Activated CD4-positive, alpha-beta T cell treated with anti-CD3 and anti-CD28 coated beads, Interleukin-2, amount 10 ng/mL, durations not matched to agents 7 days and 5 days (primary cell): Measurements from ENCODE around the gene VRK1. TPM values are rescaled to one million over a fixed set of nuclear protein-coding genes. Genes with fewer than 3 reads are reported as not detected.
"Not testable (repeated sequence)": the region's sequence is repeated elsewhere in the genome, so short reads cannot be mapped to it uniquely, and the experiment has no call there.

Experiments
- CTCF ChIA-PET: fragments of 350-600 bp; sonication (Branson Sonifier 250); formaldehyde crosslinking; loops from one replicate; lab custom pipeline; 2021; ENCODE audit warnings: antibody characterized with exemption; lab: Charles Lee
- POLR2A ChIA-PET: fragments of 350-600 bp; sonication (Branson Sonifier 250); formaldehyde crosslinking; loops from one replicate; lab custom pipeline; 2021; ENCODE audit warnings: antibody characterized with exemption; lab: Charles Lee
- DNase-seq: peaks from one replicate; pipeline ENCODE4 v3.0.0-alpha.2; 2020
- H3K27ac Mint-ChIP-seq: one replicate; pipeline ENCODE4 v1.8.0; 2021; ENCODE audit warnings: mild to moderate bottlenecking, moderate library complexity, mixed read lengths
- H3K27me3 Mint-ChIP-seq: one replicate; pipeline ENCODE4 v1.8.0; 2021; ENCODE audit warnings: mixed read lengths
- H3K36me3 Mint-ChIP-seq: one replicate; pipeline ENCODE4 v1.8.0; 2021; ENCODE audit warnings: low read depth, mixed read lengths
- H3K4me1 Mint-ChIP-seq: one replicate; pipeline ENCODE4 v1.8.0; 2021; ENCODE audit warnings: mixed read lengths
- H3K4me3 Mint-ChIP-seq: one replicate; pipeline ENCODE4 v1.8.0; 2021; ENCODE audit warnings: mild to moderate bottlenecking, moderate library complexity, mixed read lengths
- H3K9me3 Mint-ChIP-seq: one replicate; pipeline ENCODE4 v1.8.0; 2021; ENCODE audit warnings: mixed read lengths
- total RNA-seq, 2 experiments: library from RNA; stranded (reverse); gene quantifications; one replicate each; pipeline ENCODE4 v1.2.3, GENCODE V29; 2021

The VRK1 gene
- total RNA-seq, 2 experiments from 2014 or later = 66.5 to 70.8 TPM

DNA sequence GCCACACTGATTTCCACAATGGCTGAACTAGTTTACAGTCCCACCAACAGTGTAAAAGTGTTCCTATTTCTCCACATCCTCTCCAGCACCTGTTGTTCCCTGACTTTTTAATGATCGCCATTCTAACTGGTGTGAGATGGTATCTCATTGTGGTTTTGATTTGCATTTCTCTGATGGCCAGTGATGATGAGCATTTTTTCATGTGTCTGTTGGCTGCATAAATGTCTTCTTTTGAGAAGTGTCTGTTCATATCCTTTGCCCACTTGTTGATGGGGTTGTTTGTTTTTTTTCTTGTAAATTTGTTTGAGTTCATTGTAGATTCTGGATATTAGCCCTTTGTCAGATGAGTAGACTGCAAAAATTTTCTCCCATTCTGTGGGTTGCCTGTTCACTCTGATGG, 32.0 kb upstream of the VRK1 start:
- CTCF ChIA-PET, H3K9me3 Mint-ChIP-seq: not testable (repeated sequence)

DNA sequence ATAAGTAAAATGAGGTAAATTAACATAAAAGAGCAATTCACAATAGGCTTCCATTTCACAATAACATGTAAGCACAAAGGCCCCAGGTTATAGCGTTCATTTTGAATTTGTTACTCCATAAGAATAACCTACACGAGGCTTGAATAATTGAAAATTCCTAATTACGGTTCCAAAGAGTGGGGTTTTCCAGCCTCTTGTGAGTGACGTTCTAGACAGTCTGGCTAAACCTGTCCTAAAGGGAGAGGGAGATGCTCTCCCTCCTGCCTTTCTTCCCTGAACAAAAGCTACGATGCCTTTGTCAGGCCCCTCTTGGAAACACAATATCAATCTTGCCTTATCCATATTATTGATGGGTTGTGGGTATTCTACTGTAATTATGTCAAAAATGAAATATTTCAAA, 24.3 kb upstream of the VRK1 start:
- Mint-ChIP-seq H3K4me1 (no peaks in the 10 kb centered on the region), H3K36me3 (no peaks in the 10 kb centered on the region), H3K27me3 (peaks cover 12% of the 10 kb centered on the region), H3K27ac (no peak overlapping the region), H3K9me3 (no peaks in the 10 kb centered on the region), H3K4me3 (no peak overlapping the region)
- no peak for DNase-seq
- POLR2A ChIA-PET = no interaction called here
- CTCF ChIA-PET = interaction anchor here (0.6 to 1.4 kb wide), 2 partner anchors 10 to 1844 kb away, joined by 3 to 5 read pairs; no protein-coding TSS in a partner anchor

More for the DNA sequence above, 32.0 kb upstream of the VRK1 start:
- DNase-seq, POLR2A ChIA-PET, H3K4me1 Mint-ChIP-seq, H3K4me3 Mint-ChIP-seq, H3K36me3 Mint-ChIP-seq, H3K27ac Mint-ChIP-seq: not testable (repeated sequence)
- peaks cover 27% of the 10 kb centered on the region for H3K27me3 Mint-ChIP-seq

DNA sequence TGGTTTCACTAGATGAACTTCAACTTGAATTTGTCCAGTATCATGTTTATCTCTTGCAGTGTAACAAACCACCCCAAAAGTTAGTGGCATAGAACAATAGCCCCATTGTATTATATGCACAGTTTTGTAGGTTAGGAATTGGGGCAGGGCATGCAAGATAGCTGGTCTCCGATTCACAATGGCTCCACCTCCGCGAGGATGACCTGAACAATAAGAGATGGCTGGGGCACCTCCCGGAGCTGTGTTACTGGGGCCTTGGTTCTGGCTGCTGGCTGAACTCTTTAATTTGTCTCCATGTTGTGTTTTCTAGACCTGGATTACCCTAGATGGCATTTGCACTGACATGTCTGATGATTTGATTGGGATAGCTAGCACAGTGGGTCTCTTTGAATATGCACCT, 20.4 kb upstream of the VRK1 start:
- no peaks in the 10 kb centered on the region for H3K36me3 Mint-ChIP-seq
- POLR2A ChIA-PET = no interaction called here
- H3K27ac Mint-ChIP-seq = no peak overlapping the region
- H3K4me3 Mint-ChIP-seq = no peak overlapping the region
- DNase-seq = no peak
- H3K27me3 Mint-ChIP-seq = peaks cover 7% of the 10 kb centered on the region
- H3K4me1 Mint-ChIP-seq = no peaks in the 10 kb centered on the region
- H3K9me3 Mint-ChIP-seq = no peaks in the 10 kb centered on the region
- CTCF ChIA-PET = no interaction called here

DNA sequence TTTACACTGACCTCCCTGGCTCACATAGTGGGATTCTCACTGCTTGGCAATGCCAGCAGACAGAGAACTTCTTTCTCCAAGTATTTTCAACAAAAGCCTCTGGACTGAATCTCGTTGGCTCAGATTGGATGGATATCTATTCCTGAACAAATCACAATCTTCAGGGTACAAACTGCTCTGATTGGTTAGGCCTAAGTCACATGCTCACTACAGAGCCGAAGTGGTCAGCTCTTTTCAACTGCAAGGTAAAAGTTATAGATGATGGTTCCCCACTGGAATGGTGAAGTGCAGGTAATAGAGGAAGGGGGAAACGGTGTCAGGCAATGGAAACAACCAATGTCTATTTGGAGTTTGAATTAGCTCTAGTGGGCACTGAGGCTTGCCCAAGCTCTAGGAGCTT, 16.7 kb upstream of the VRK1 start:
- no peaks in the 10 kb centered on the region for H3K4me1 Mint-ChIP-seq
- no peak overlapping the region for H3K4me3 Mint-ChIP-seq
- H3K36me3 Mint-ChIP-seq = no peaks in the 10 kb centered on the region
- H3K9me3 Mint-ChIP-seq = no peaks in the 10 kb centered on the region
- H3K27me3 Mint-ChIP-seq = peaks cover 15% of the 10 kb centered on the region
- ChIA-PET POLR2A (no interaction called here), CTCF (interaction anchor here (1.3 kb wide), 1 partner anchor 9 kb away, joined by 3 read pairs; no protein-coding TSS in a partner anchor)
- DNase-seq = no peak
- no peak overlapping the region for H3K27ac Mint-ChIP-seq

DNA sequence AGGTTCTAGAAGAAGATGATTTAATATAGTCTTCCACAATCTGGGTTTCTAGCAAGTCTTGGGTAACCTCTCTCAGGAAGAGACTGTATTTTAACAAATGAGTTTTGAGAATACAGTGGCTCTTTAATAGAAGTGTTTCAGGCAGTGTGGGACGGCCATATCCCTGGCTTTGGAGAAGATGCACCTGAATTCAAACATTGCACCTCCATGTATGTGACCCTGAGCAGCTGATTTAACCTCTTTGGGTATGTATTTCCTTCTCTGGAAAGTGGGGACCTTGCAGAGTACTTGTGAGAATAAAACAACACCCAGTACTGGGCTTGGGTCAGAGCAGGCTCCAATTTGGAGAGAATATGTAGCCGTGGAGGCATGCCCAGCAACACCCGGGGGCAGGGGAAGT, 15.8 kb upstream of the VRK1 start:
- Mint-ChIP-seq H3K4me3 (no peak overlapping the region), H3K27ac (no peak overlapping the region), H3K9me3 (no peaks in the 10 kb centered on the region), H3K4me1 (no peaks in the 10 kb centered on the region), H3K27me3 (peaks cover 17% of the 10 kb centered on the region), H3K36me3 (no peaks in the 10 kb centered on the region)
- DNase-seq = no peak
- CTCF ChIA-PET = no interaction called here
- POLR2A ChIA-PET = no interaction called here

DNA sequence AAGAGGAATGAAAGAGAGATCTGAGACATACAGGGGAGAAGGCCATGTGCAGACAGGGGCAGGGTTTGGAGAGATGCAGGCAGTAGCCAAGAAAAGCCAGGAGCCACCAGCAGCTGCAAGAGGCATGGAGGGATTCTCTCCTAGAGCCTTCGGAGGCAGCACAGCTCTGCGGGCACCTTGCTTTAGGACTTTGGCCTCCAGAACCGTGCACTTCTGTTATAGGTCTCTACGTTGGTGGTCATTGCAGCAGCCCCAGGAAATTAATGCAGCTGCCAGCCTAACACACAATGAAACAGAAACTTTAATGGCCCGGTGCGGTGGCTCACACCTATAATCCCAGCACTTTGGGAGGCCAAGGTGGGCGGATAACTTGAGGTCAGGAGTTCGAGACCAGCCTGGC, 14.7 kb upstream of the VRK1 start:
- no peaks in the 10 kb centered on the region for H3K9me3 Mint-ChIP-seq
- POLR2A ChIA-PET = no interaction called here
- H3K4me1 Mint-ChIP-seq = no peaks in the 10 kb centered on the region
- no peak for DNase-seq
- H3K27me3 Mint-ChIP-seq = peaks cover 17% of the 10 kb centered on the region
- CTCF ChIA-PET = interaction anchor here (1.4 kb wide), 1 partner anchor 9 kb away, joined by 3 read pairs; no protein-coding TSS in a partner anchor
- no peak overlapping the region for H3K4me3 Mint-ChIP-seq
- H3K27ac Mint-ChIP-seq = no peak overlapping the region
- H3K36me3 Mint-ChIP-seq = no peaks in the 10 kb centered on the region

DNA sequence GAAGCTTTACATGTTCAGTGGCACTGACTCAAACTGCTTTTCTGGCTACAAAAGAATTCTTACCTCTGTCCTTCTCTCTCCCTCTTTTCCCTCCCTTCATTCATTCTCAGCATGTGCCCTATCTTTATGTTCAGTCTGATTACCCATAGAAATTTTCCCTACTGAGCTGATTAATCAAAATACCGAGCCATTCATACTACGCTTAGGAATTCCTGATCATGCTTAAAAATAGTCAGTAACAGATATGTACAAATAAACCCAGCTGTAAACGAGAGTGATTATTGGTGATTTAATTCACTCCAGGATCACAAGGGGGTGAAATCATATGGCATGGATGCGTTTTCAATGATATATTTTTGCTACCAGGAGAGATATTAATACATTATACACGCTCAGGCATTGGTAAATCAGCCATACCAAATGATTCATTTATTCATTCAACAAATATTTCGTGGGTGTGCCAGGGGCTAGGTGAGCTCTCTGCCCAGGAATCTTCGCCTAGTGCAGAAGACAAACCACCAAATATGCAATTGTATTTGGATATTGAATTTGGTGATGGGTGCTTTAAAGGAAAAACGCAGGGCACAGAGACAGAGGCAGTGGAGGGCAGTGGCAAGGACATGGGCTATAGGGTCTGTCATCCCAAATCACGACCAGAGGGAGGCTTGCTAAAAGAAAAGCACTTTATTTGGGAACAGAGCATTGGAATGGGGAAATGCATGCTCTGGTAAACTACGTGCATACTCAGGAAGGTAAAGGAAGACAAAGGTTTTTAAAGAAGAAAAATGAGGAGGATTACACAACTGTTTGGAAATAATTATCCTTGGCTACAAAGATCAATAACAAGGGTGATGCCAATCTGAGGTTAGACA, 13.9 kb upstream of the VRK1 start:
- no peak for DNase-seq
- Mint-ChIP-seq H3K9me3 (no peaks in the 10 kb centered on the region), H3K27ac (no peak overlapping the region), H3K36me3 (no peaks in the 10 kb centered on the region), H3K4me1 (no peaks in the 10 kb centered on the region), H3K4me3 (no peak overlapping the region), H3K27me3 (peaks cover 15% of the 10 kb centered on the region)
- POLR2A ChIA-PET = no interaction called here
- CTCF ChIA-PET = interaction anchor here (0.6 to 1.4 kb wide), 2 partner anchors 10 to 234 kb away, joined by 3 read pairs; no protein-coding TSS in a partner anchor

DNA sequence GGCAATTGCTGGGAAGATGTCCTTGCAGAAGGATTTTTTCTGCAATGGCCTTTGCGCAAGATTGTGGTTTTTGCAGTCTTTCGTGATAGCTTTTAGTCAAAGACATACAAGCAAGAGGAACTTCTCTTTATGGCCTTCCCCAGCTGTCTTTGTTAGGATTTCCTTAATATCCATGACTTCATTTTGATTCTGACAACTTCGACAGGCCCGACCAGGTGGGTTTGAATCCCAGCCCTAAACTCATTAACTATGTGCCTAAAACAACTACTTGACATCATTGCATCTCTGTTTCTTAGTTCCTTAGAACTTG, 13.3 kb upstream of the VRK1 start:
- Mint-ChIP-seq H3K36me3 (no peaks in the 10 kb centered on the region), H3K27ac (no peak overlapping the region), H3K4me3 (no peak overlapping the region), H3K4me1 (no peaks in the 10 kb centered on the region), H3K27me3 (peaks cover 17% of the 10 kb centered on the region), H3K9me3 (no peaks in the 10 kb centered on the region)
- ChIA-PET CTCF (no interaction called here), POLR2A (no interaction called here)
- no peak for DNase-seq

DNA sequence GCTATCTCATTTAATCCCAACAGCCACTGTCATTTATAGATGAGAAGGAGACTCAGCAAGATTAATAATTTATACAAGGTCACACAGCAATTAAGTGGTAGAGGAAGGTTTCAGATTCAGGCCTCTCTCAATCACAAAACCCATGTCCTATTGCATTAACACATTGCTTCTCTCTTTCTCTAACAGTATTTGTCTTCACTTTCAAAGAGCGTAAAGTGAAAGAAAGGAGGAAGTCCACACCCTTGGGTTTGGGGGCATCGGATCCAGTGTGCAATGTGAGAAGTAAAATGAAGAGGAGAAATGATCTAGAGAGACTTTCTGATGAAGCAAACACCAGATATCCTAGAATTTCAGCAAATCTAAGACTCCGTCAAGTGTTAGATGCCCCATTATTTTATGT, 7.0 kb upstream of the VRK1 start:
- ChIA-PET POLR2A (no interaction called here), CTCF (no interaction called here)
- Mint-ChIP-seq H3K9me3 (no peaks in the 10 kb centered on the region), H3K27me3 (peaks cover 13% of the 10 kb centered on the region), H3K4me1 (peaks cover 2% of the 10 kb centered on the region), H3K27ac (no peak overlapping the region), H3K36me3 (no peaks in the 10 kb centered on the region), H3K4me3 (no peak overlapping the region)
- no peak for DNase-seq

DNA sequence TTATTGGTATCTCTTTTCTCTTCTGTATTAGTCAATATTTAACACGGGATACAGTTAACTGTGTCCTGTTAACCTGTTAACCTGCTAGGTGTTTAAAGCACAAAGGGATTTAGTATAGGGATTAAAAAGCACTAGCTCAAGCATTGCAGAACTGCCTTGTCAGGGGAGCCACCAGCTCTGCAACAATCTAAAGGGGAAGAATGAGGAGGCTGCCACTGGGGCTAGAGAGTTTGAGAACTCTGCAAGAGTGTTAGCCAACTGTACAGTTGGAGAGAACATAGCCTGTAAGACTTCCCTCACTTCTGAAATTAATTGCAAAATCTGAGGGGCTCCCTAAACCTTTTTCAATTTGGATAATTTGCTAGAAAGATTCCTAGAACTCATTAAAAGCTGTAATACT, 6.5 kb upstream of the VRK1 start:
- Mint-ChIP-seq H3K4me3 (no peak overlapping the region), H3K36me3 (no peaks in the 10 kb centered on the region), H3K27me3 (peaks cover 13% of the 10 kb centered on the region), H3K27ac (no peak overlapping the region), H3K9me3 (no peaks in the 10 kb centered on the region), H3K4me1 (peaks cover 4% of the 10 kb centered on the region)
- ChIA-PET CTCF (no interaction called here), POLR2A (no interaction called here)
- DNase-seq = no peak

DNA sequence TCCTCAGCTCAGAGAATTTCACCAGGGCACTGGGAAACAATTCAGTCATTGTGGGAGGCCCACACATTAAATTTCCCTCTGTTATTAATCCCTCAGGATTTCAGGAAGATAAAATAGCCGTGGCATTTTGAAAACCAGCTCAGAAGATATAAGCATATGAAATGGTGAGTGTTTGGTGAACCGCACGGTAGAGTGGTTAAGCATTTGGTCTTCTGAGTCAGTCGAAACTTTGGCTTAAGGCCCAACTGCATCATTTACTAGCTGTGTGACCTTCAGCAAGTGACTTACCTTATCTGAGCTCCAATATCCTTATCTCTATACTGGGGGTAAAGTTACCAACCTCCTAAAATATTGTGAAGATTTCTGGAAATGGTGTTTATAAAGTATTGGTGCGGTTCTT, 5.2 kb upstream of the VRK1 start:
- no peak overlapping the region for H3K4me3 Mint-ChIP-seq

DNA sequence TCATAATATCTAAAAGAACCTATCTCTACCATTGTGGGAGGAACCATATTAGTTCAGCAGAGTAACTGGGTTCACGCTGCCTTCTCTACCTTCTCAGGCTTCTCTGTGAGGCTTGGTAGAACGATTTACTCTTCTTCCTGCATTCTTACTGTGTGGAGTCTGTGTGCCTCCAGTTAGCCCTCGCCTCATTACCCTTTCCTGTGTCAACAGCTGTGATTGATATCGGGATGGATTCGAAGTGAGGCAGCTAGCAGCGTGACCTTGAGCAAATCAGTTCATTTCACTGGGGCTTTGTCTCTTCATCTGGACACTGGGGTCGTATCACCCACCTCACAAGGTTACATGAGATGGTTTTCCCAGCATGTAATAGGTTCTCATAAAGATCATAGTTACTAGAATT, 4.6 kb upstream of the VRK1 start:
- Mint-ChIP-seq H3K27ac (no peak overlapping the region), H3K9me3 (no peaks in the 10 kb centered on the region), H3K27me3 (peaks cover 11% of the 10 kb centered on the region), H3K36me3 (no peaks in the 10 kb centered on the region), H3K4me1 (peaks cover 15% of the 10 kb centered on the region), H3K4me3 (no peak overlapping the region)
- ChIA-PET CTCF (interaction anchor here (0.9 kb wide), 1 partner anchor 9 kb away, joined by 3 read pairs; no protein-coding TSS in a partner anchor), POLR2A (interaction anchor here (0.6 kb wide), 1 partner anchor 277 kb away, joined by 3 read pairs; no protein-coding TSS in a partner anchor)
- no peak for DNase-seq

More for the DNA sequence above, 5.2 kb upstream of the VRK1 start:
- CTCF ChIA-PET = interaction anchor here (0.9 kb wide), 1 partner anchor 10 kb away, joined by 3 read pairs; no protein-coding TSS in a partner anchor
- Mint-ChIP-seq H3K27ac (no peak overlapping the region), H3K27me3 (peaks cover 11% of the 10 kb centered on the region), H3K36me3 (no peaks in the 10 kb centered on the region), H3K4me1 (peaks cover 14% of the 10 kb centered on the region), H3K9me3 (no peaks in the 10 kb centered on the region)
- POLR2A ChIA-PET = no interaction called here
- no peak for DNase-seq

DNA sequence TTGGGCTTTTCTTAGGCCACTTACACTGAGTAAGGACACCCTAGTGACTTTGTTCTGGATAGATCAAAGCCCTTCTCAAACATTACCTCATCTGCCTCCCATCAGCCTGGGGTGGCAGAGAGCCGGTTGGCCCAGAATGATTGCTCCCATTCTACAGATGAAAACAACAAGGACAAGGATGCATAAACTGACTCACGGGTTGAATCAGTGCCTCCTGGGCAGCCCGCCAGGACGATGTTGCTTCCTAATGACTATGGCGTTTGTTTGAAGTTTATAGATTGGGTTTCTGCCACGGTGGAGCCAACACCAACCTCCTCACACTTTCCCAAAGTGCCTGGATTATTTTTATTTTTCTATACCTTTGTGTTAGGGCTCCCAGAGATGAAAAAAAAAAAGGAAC, 3.6 kb upstream of the VRK1 start:
- ChIA-PET POLR2A (no interaction called here), CTCF (no interaction called here)
- Mint-ChIP-seq H3K27me3 (peaks cover 8% of the 10 kb centered on the region), H3K4me1 (peaks cover 20% of the 10 kb centered on the region), H3K4me3 (no peak overlapping the region), H3K36me3 (no peaks in the 10 kb centered on the region), H3K27ac (no peak overlapping the region), H3K9me3 (no peaks in the 10 kb centered on the region)
- no peak for DNase-seq
